ENCODE results near the gene ACAA1.
"Not testable (repeated sequence)": the region's sequence is repeated elsewhere in the genome, so short reads cannot be mapped to it uniquely, and the experiment has no call there.

Gene ACAA1

GRCh38 chr3:38088126-38089078 lies 48.5 kb downstream of the ACAA1 start:
- Histone ChIP-seq H3K4me3 (no peak overlapping the region), H3K36me3 (no peaks in the 10 kb centered on the region), H3K27ac (no peak overlapping the region), H3K9me3 (peaks cover 0 to 3% (median 0%) of the 10 kb centered on the region in 3 donors), H3K27me3 (no peaks in the 10 kb centered on the region), H3K4me1 (no peaks in the 10 kb centered on the region)
- intact Hi-C loops (cut with DNase I; ENCODE audit: low total_unique reads): no loop called here
- DNase-seq: no peak
- no peak for TF ChIP-seq CTCF (IDR thresholded peaks at IDR 0.05)

GRCh38 chr3:38087278-38087677 lies 49.6 kb downstream of the ACAA1 start:
- H3K9me3 ChIP-seq; intact Hi-C loops (cut with DNase I; ENCODE audit: low total_unique reads); H3K27ac ChIP-seq; H3K36me3 ChIP-seq; H3K27me3 ChIP-seq; H3K4me3 ChIP-seq; DNase-seq; H3K4me1 ChIP-seq: not testable (repeated sequence)

- Histone ChIP-seq H3K27ac (no peak overlapping the region), H3K4me3 (no peak overlapping the region), H3K4me1 (no peaks in the 10 kb centered on the region), H3K9me3 (peaks cover 0 to 3% (median 0%) of the 10 kb centered on the region in 3 donors), H3K36me3 (no peaks in the 10 kb centered on the region), H3K27me3 (no peaks in the 10 kb centered on the region)
- no peak for TF ChIP-seq CTCF (IDR thresholded peaks at IDR 0.05)
- intact Hi-C loops (cut with DNase I; ENCODE audit: low total_unique reads): no loop called here
- no peak for DNase-seq
Measured at GRCh38 chr3:38086496-38086895, 50.4 kb downstream of the ACAA1 start.

- H3K4me3 ChIP-seq: no peak overlapping the region
- no peaks in the 10 kb centered on the region for H3K36me3 ChIP-seq
- no peaks in the 10 kb centered on the region for H3K27me3 ChIP-seq
- DNase-seq: no peak
- no peaks in the 10 kb centered on the region for H3K4me1 ChIP-seq
- no peak overlapping the region for H3K27ac ChIP-seq
- no peak for TF ChIP-seq CTCF (IDR thresholded peaks at IDR 0.05)
- peaks cover 0 to 3% (median 0%) of the 10 kb centered on the region in 3 donors for H3K9me3 ChIP-seq
- intact Hi-C loops (cut with DNase I; ENCODE audit: low total_unique reads): no loop called here
Measured at GRCh38 chr3:38085943-38086324, 51.0 kb downstream of the ACAA1 start.

- Histone ChIP-seq H3K9me3 (peaks cover 0 to 3% (median 0%) of the 10 kb centered on the region in 3 donors), H3K4me3 (no peak overlapping the region), H3K4me1 (no peaks in the 10 kb centered on the region), H3K27ac (no peak overlapping the region), H3K27me3 (no peaks in the 10 kb centered on the region), H3K36me3 (no peaks in the 10 kb centered on the region)
- TF ChIP-seq CTCF (IDR thresholded peaks at IDR 0.05): no peak
- intact Hi-C loops (cut with DNase I; ENCODE audit: low total_unique reads): no loop called here
- no peak for DNase-seq
Measured at GRCh38 chr3:38085311-38085942, 51.5 kb downstream of the ACAA1 start.

All from tibial artery (tissue), 4 donors.